MM.1S (cell line): ENCODE data around the gene CFAP61.

Experiments
- CTCF ChIP-seq: fragments of 300-600 bp; sonication (generic); IDR thresholded peaks from 2 replicates; pipeline ENCODE4 v1.5.1; 2016; ENCODE audit warnings: antibody characterized with exemption, low read length, mixed read lengths
- EZH2 ChIP-seq: fragments of 300-600 bp; sonication (generic); optimal IDR thresholded peaks from 2 replicates; pipeline ENCODE3; 2017; ENCODE audit warnings: low read depth, mild to moderate bottlenecking, antibody characterized with exemption, low read length, mixed read lengths

- no peak for TF ChIP-seq CTCF
- no peak for TF ChIP-seq EZH2
These were observed 266.2 kb downstream of the CFAP61 start for GRCh38 chr20:20318365-20319161.
